ENCODE results near the gene NEDD4L. TPM values are rescaled to one million over a fixed set of nuclear protein-coding genes. Genes with fewer than 3 reads are reported as not detected.
A peak's percentile ranks its signal among the peaks of the same experiment; 100 is the strongest.

Gene NEDD4L
- total RNA-seq, 1 experiment from 2014 or later = 83.9 TPM

- no peak for DNase-seq (ENCODE audit: low read depth)
These were observed 294.1 kb downstream of the NEDD4L start for GRCh38 chr18:58338141-58338540.

- no peak for DNase-seq (ENCODE audit: low read depth)
These were observed 295.1 kb downstream of the NEDD4L start for GRCh38 chr18:58338961-58339592.

GRCh38 chr18:58339890-58340289, 295.9 kb downstream of the NEDD4L start:
- no peak for DNase-seq (ENCODE audit: low read depth)

- DNase-seq (ENCODE audit: low read depth) = no peak
These were observed 297.9 kb downstream of the NEDD4L start for GRCh38 chr18:58341916-58342315.

- DNase-seq (ENCODE audit: low read depth) = no peak
These were observed 300.1 kb downstream of the NEDD4L start for GRCh38 chr18:58344080-58344670.

- DNase-seq (ENCODE audit: low read depth) = no peak
These were observed 300.9 kb downstream of the NEDD4L start for GRCh38 chr18:58344861-58345463.

- no peak for DNase-seq (ENCODE audit: low read depth)
These were observed 301.8 kb downstream of the NEDD4L start for GRCh38 chr18:58345875-58346274.

GRCh38 chr18:58347135-58347534, 303.1 kb downstream of the NEDD4L start:
- DNase-seq (ENCODE audit: low read depth) = no peak

- DNase-seq (ENCODE audit: low read depth) = no peak
These were observed 304.5 kb downstream of the NEDD4L start for GRCh38 chr18:58348517-58348916.

- no peak for DNase-seq (ENCODE audit: low read depth)
These were observed 304.9 kb downstream of the NEDD4L start for GRCh38 chr18:58348951-58349350.

- DNase-seq (ENCODE audit: low read depth) = no peak
These were observed 305.6 kb downstream of the NEDD4L start for GRCh38 chr18:58349650-58350049.

GRCh38 chr18:58350526-58350925, 306.5 kb downstream of the NEDD4L start:
- peak; percentile 72 for DNase-seq (ENCODE audit: low read depth)

- no peak for DNase-seq (ENCODE audit: low read depth)
These were observed 307.8 kb downstream of the NEDD4L start for GRCh38 chr18:58351776-58352175.

GRCh38 chr18:58353581-58353980, 309.6 kb downstream of the NEDD4L start:
- no peak for DNase-seq (ENCODE audit: low read depth)

- no peak for DNase-seq (ENCODE audit: low read depth)
These were observed 310.0 kb downstream of the NEDD4L start for GRCh38 chr18:58354051-58354450.

- DNase-seq (ENCODE audit: low read depth) = no peak
These were observed 310.8 kb downstream of the NEDD4L start for GRCh38 chr18:58354791-58355190.

GRCh38 chr18:58355243-58355642, 311.2 kb downstream of the NEDD4L start:
- DNase-seq (ENCODE audit: low read depth) = no peak

GRCh38 chr18:58359218-58359617, 315.2 kb downstream of the NEDD4L start:
- DNase-seq (ENCODE audit: low read depth) = peak; percentile 50

- no peak for DNase-seq (ENCODE audit: low read depth)
These were observed 315.6 kb downstream of the NEDD4L start for GRCh38 chr18:58359620-58360019.

GRCh38 chr18:58360324-58360723, 316.3 kb downstream of the NEDD4L start:
- no peak for DNase-seq (ENCODE audit: low read depth)

- DNase-seq (ENCODE audit: low read depth) = no peak
These were observed 317.2 kb downstream of the NEDD4L start for GRCh38 chr18:58361212-58361611.

GRCh38 chr18:58362027-58362575, 318.1 kb downstream of the NEDD4L start:
- peak; percentile 97 for DNase-seq (ENCODE audit: low read depth)

- DNase-seq (ENCODE audit: low read depth) = no peak
These were observed 318.8 kb downstream of the NEDD4L start for GRCh38 chr18:58362829-58363271.

Data from HT1080 (cell line).